Uterus (tissue), 2 donors: ENCODE measurements around the gene SLCO2A1.

Source experiments
- CTCF ChIP-seq, 4 experiments: fragments of 200-600 bp in 2 of 4; fragments of 450-650 bp in 2 of 4; sonication (generic) in 2 of 4; IDR thresholded peaks; one replicate each; pipeline ENCODE4 v1.5.1; 2016 to 2019; ENCODE audit warnings: antibody characterized with exemption in 4 of 4, mild to moderate bottlenecking in 2 of 4, moderate library complexity in 1 of 4
- POLR2A ChIP-seq, 2 donors: fragments of 450-650 bp; IDR thresholded peaks; one replicate each; pipeline ENCODE4 v1.6.1; 2016; ENCODE audit warnings: antibody characterized with exemption in 2 of 2, mild to moderate bottlenecking in 1 of 2, moderate library complexity in 1 of 2

GRCh38 chr3:133934996-133935842 lies 94.5 kb downstream of the SLCO2A1 start:
- TF ChIP-seq CTCF (IDR thresholded peaks at IDR 0.05), result no peak
- TF ChIP-seq POLR2A (IDR thresholded peaks at IDR 0.05), result no peak
